ENCODE measurements around the gene OR10A6.

The OR10A6 gene

GRCh38 chr11:7931168-7931567, at the start of gene OR10A6:
TSS of gene OR10A6 (minus strand) at chr11:7931268. CDS start at chr11:7928662, 2,606 bp downstream.
- Histone ChIP-seq H3K36me3 (ENCODE audit: control insufficient read depth in 2 of 2, insufficient read depth in 2 of 2, low read length in 2 of 2) (no peaks in the 10 kb centered on the region), H3K27ac (ENCODE audit: low read depth in 2 of 2, low read length in 2 of 2) (no peak within 1 kb of the TSS), H3K4me3 (ENCODE audit: low read length in 2 of 2) (no peak within 1 kb of the TSS), H3K9ac (ENCODE audit: low read depth in 1 of 2, low read length in 2 of 2) (no peak within 1 kb of the TSS), H3K27me3 (ENCODE audit: control insufficient read depth in 2 of 2, insufficient read depth in 2 of 2, low read length in 2 of 2) (no peaks in the 10 kb centered on the region), H3K9me3 (ENCODE audit: control insufficient read depth in 2 of 2, low read length in 2 of 2) (no peaks in the 10 kb centered on the region), H3K4me1 (ENCODE audit: control insufficient read depth in 2 of 2, insufficient read depth in 2 of 2, low read length in 2 of 2) (no peaks in the 10 kb centered on the region)

GRCh38 chr11:7977232-7977917, 46.3 kb upstream of the OR10A6 start:
- no peaks in the 10 kb centered on the region for H3K36me3 ChIP-seq (ENCODE audit: control insufficient read depth in 2 of 2, insufficient read depth in 2 of 2, low read length in 2 of 2)
- H3K9ac ChIP-seq (ENCODE audit: low read depth in 1 of 2, low read length in 2 of 2) = no peak overlapping the region
- H3K27me3 ChIP-seq (ENCODE audit: control insufficient read depth in 2 of 2, insufficient read depth in 2 of 2, low read length in 2 of 2) = no peaks in the 10 kb centered on the region
- H3K4me1 ChIP-seq (ENCODE audit: control insufficient read depth in 2 of 2, insufficient read depth in 2 of 2, low read length in 2 of 2) = no peaks in the 10 kb centered on the region
- H3K4me3 ChIP-seq (ENCODE audit: low read length in 2 of 2) = no peak overlapping the region
- H3K9me3 ChIP-seq (ENCODE audit: control insufficient read depth in 2 of 2, low read length in 2 of 2) = no peaks in the 10 kb centered on the region
- H3K27ac ChIP-seq (ENCODE audit: low read depth in 2 of 2, low read length in 2 of 2) = no peak overlapping the region

DNA sequence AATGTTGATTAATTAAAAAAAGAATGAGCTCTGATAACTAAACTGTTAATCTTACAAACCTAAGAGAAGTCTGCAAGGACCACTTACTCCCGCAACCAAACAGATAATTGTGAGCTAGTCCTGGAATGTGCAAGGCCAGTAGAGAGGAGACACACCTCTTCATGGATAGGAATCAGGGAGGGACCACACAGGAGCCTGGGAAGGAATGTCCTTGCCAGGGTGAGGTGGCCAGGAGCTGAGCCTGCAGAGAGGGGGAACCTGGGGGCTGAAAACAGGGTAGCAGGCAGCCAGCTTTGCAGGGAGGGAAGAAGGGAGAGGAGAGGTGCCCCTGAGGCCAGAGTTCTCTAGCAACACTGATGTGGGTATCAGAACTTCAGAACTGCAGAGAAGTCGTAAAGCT, 43.6 kb upstream of the OR10A6 start:
- Histone ChIP-seq H3K36me3 (ENCODE audit: control insufficient read depth in 2 of 2, insufficient read depth in 2 of 2, low read length in 2 of 2) (no peaks in the 10 kb centered on the region), H3K4me3 (ENCODE audit: low read length in 2 of 2) (no peak overlapping the region), H3K9me3 (ENCODE audit: control insufficient read depth in 2 of 2, low read length in 2 of 2) (no peaks in the 10 kb centered on the region), H3K9ac (ENCODE audit: low read depth in 1 of 2, low read length in 2 of 2) (no peak overlapping the region), H3K27me3 (ENCODE audit: control insufficient read depth in 2 of 2, insufficient read depth in 2 of 2, low read length in 2 of 2) (no peaks in the 10 kb centered on the region), H3K4me1 (ENCODE audit: control insufficient read depth in 2 of 2, insufficient read depth in 2 of 2, low read length in 2 of 2) (no peaks in the 10 kb centered on the region), H3K27ac (ENCODE audit: low read depth in 2 of 2, low read length in 2 of 2) (no peak overlapping the region)

DNA sequence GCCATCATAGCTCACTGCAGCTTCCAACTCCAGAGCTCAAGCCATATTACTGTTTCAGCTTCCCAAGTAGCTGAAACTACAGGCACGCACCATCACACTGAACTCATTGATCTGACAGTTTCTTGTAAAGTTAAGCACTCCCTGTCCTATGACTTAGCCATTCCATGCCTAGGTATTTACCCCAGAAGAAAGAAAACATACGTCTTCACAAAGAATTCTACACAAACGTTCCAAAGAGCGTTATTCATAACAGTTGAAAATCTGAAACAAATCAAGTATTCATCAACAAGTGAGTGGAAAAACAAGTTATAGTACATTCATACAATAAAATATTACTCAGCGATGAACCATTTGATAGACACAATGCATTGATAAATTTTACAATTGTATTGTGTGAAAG, 41.9 kb upstream of the OR10A6 start:
- no peak overlapping the region for H3K4me3 ChIP-seq (ENCODE audit: low read length in 2 of 2)
- H3K9ac ChIP-seq (ENCODE audit: low read depth in 1 of 2, low read length in 2 of 2) = no peak overlapping the region
- no peaks in the 10 kb centered on the region for H3K36me3 ChIP-seq (ENCODE audit: control insufficient read depth in 2 of 2, insufficient read depth in 2 of 2, low read length in 2 of 2)
- H3K27me3 ChIP-seq (ENCODE audit: control insufficient read depth in 2 of 2, insufficient read depth in 2 of 2, low read length in 2 of 2) = no peaks in the 10 kb centered on the region
- no peaks in the 10 kb centered on the region for H3K9me3 ChIP-seq (ENCODE audit: control insufficient read depth in 2 of 2, low read length in 2 of 2)
- H3K27ac ChIP-seq (ENCODE audit: low read depth in 2 of 2, low read length in 2 of 2) = no peak overlapping the region
- no peaks in the 10 kb centered on the region for H3K4me1 ChIP-seq (ENCODE audit: control insufficient read depth in 2 of 2, insufficient read depth in 2 of 2, low read length in 2 of 2)

GRCh38 chr11:7971846-7972245, 40.8 kb upstream of the OR10A6 start:
- Histone ChIP-seq H3K27ac (ENCODE audit: low read depth in 2 of 2, low read length in 2 of 2) (no peak overlapping the region), H3K4me1 (ENCODE audit: control insufficient read depth in 2 of 2, insufficient read depth in 2 of 2, low read length in 2 of 2) (no peaks in the 10 kb centered on the region), H3K36me3 (ENCODE audit: control insufficient read depth in 2 of 2, insufficient read depth in 2 of 2, low read length in 2 of 2) (no peaks in the 10 kb centered on the region), H3K4me3 (ENCODE audit: low read length in 2 of 2) (no peak overlapping the region), H3K9ac (ENCODE audit: low read depth in 1 of 2, low read length in 2 of 2) (no peak overlapping the region), H3K9me3 (ENCODE audit: control insufficient read depth in 2 of 2, low read length in 2 of 2) (no peaks in the 10 kb centered on the region), H3K27me3 (ENCODE audit: control insufficient read depth in 2 of 2, insufficient read depth in 2 of 2, low read length in 2 of 2) (no peaks in the 10 kb centered on the region)

GRCh38 chr11:7969756-7970646, 38.9 kb upstream of the OR10A6 start:
- no peaks in the 10 kb centered on the region for H3K27me3 ChIP-seq (ENCODE audit: control insufficient read depth in 2 of 2, insufficient read depth in 2 of 2, low read length in 2 of 2)
- H3K4me3 ChIP-seq (ENCODE audit: low read length in 2 of 2) = no peak overlapping the region
- no peaks in the 10 kb centered on the region for H3K4me1 ChIP-seq (ENCODE audit: control insufficient read depth in 2 of 2, insufficient read depth in 2 of 2, low read length in 2 of 2)
- no peak overlapping the region for H3K27ac ChIP-seq (ENCODE audit: low read depth in 2 of 2, low read length in 2 of 2)
- no peak overlapping the region for H3K9ac ChIP-seq (ENCODE audit: low read depth in 1 of 2, low read length in 2 of 2)
- H3K9me3 ChIP-seq (ENCODE audit: control insufficient read depth in 2 of 2, low read length in 2 of 2) = no peaks in the 10 kb centered on the region
- no peaks in the 10 kb centered on the region for H3K36me3 ChIP-seq (ENCODE audit: control insufficient read depth in 2 of 2, insufficient read depth in 2 of 2, low read length in 2 of 2)

DNA sequence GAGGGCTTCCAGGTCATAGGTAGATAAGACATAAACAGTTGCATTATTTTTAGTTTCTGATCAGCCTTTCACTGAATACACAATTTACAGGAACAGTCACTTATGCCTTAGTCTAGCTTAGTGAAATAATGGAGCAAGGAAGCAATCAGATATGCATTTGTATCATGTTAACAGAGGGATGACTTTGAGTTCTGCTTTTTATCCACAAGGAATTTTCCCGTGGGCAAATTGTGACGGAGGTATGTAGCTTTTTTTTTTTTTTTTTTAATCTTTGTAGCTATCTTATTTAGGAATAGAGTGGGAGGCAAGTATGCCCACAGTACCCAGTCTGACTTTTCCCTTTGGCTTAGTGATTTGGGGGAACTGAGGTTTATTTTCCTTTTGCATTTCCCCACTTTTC, 37.6 kb upstream of the OR10A6 start:
- Histone ChIP-seq H3K4me1 (ENCODE audit: control insufficient read depth in 2 of 2, insufficient read depth in 2 of 2, low read length in 2 of 2) (no peaks in the 10 kb centered on the region), H3K36me3 (ENCODE audit: control insufficient read depth in 2 of 2, insufficient read depth in 2 of 2, low read length in 2 of 2) (no peaks in the 10 kb centered on the region), H3K9me3 (ENCODE audit: control insufficient read depth in 2 of 2, low read length in 2 of 2) (no peaks in the 10 kb centered on the region), H3K27me3 (ENCODE audit: control insufficient read depth in 2 of 2, insufficient read depth in 2 of 2, low read length in 2 of 2) (no peaks in the 10 kb centered on the region), H3K27ac (ENCODE audit: low read depth in 2 of 2, low read length in 2 of 2) (no peak overlapping the region), H3K9ac (ENCODE audit: low read depth in 1 of 2, low read length in 2 of 2) (no peak overlapping the region), H3K4me3 (ENCODE audit: low read length in 2 of 2) (no peak overlapping the region)

GRCh38 chr11:7967826-7968225, 36.8 kb upstream of the OR10A6 start:
- H3K9ac ChIP-seq (ENCODE audit: low read depth in 1 of 2, low read length in 2 of 2) = no peak overlapping the region
- H3K4me3 ChIP-seq (ENCODE audit: low read length in 2 of 2) = no peak overlapping the region
- no peaks in the 10 kb centered on the region for H3K27me3 ChIP-seq (ENCODE audit: control insufficient read depth in 2 of 2, insufficient read depth in 2 of 2, low read length in 2 of 2)
- no peaks in the 10 kb centered on the region for H3K36me3 ChIP-seq (ENCODE audit: control insufficient read depth in 2 of 2, insufficient read depth in 2 of 2, low read length in 2 of 2)
- H3K27ac ChIP-seq (ENCODE audit: low read depth in 2 of 2, low read length in 2 of 2) = no peak overlapping the region
- H3K9me3 ChIP-seq (ENCODE audit: control insufficient read depth in 2 of 2, low read length in 2 of 2) = no peaks in the 10 kb centered on the region
- no peaks in the 10 kb centered on the region for H3K4me1 ChIP-seq (ENCODE audit: control insufficient read depth in 2 of 2, insufficient read depth in 2 of 2, low read length in 2 of 2)

DNA sequence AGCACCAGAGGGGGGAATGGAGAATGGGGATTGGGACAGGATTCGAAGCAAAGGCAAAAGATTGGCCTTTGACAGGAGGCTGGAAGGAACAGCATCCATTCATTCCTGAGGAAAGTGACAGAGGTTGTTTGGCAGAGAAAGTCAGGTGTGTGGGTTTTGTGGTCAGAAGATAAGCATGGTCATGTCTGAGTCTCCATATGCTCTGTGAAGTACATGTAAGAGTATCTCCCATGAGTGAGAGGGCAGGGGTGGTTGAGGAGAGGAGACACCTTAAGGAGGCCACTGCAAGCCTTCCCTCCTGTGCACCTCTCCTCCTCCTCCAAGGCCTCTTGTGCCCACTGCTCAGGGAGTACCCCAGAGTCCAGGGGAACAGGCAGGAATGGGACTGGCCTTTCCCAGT, 36.0 kb upstream of the OR10A6 start:
- Histone ChIP-seq H3K9ac (ENCODE audit: low read depth in 1 of 2, low read length in 2 of 2) (no peak overlapping the region), H3K4me1 (ENCODE audit: control insufficient read depth in 2 of 2, insufficient read depth in 2 of 2, low read length in 2 of 2) (no peaks in the 10 kb centered on the region), H3K27me3 (ENCODE audit: control insufficient read depth in 2 of 2, insufficient read depth in 2 of 2, low read length in 2 of 2) (no peaks in the 10 kb centered on the region), H3K27ac (ENCODE audit: low read depth in 2 of 2, low read length in 2 of 2) (no peak overlapping the region), H3K4me3 (ENCODE audit: low read length in 2 of 2) (no peak overlapping the region), H3K36me3 (ENCODE audit: control insufficient read depth in 2 of 2, insufficient read depth in 2 of 2, low read length in 2 of 2) (no peaks in the 10 kb centered on the region), H3K9me3 (ENCODE audit: control insufficient read depth in 2 of 2, low read length in 2 of 2) (no peaks in the 10 kb centered on the region)

DNA sequence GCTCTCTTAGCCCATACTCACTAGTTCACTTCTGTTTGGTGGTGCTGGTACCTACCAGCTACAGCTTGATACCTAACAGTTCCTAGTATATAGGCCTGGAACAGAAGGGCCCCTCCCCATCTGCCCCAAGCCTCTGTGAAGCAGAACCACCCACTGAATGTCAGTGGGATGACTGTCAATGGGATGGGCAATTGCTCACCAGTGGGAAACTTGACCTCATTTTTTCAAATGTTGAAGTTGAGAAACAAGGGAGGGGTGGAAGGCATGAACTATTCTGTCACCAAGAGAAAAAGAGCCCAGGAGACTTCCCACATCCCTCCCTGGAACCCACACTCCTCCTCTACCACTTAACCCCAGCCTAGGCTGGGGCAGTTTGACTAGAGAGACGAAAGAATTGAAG, 34.3 kb upstream of the OR10A6 start, which contains the start of gene NLRP10:
Gene NLRP10 (minus strand): TSS at position 62 of the 400 bp plus-strand sequence. CDS start 1,952 bp downstream, outside the sequence.
- Histone ChIP-seq H3K9me3 (ENCODE audit: control insufficient read depth in 2 of 2, low read length in 2 of 2) (no peaks in the 10 kb centered on the region), H3K9ac (ENCODE audit: low read depth in 1 of 2, low read length in 2 of 2) (no peak within 1 kb of the TSS), H3K27ac (ENCODE audit: low read depth in 2 of 2, low read length in 2 of 2) (no peak within 1 kb of the TSS), H3K27me3 (ENCODE audit: control insufficient read depth in 2 of 2, insufficient read depth in 2 of 2, low read length in 2 of 2) (no peaks in the 10 kb centered on the region), H3K36me3 (ENCODE audit: control insufficient read depth in 2 of 2, insufficient read depth in 2 of 2, low read length in 2 of 2) (no peaks in the 10 kb centered on the region), H3K4me1 (ENCODE audit: control insufficient read depth in 2 of 2, insufficient read depth in 2 of 2, low read length in 2 of 2) (no peaks in the 10 kb centered on the region), H3K4me3 (ENCODE audit: low read length in 2 of 2) (no peak within 1 kb of the TSS)

Measured in mucosa of rectum (tissue), 2 donors.